CD4-positive, alpha-beta T cell treated with Interleukin-15 for 4 hours (primary cell): Measurements from ENCODE around the gene ARHGDIB.

ENCODE experiments used
- DNase-seq: peaks from one replicate; pipeline ENCODE4 v3.0.0-alpha.2; 2020; ENCODE audit warnings: low spot score

Gene ARHGDIB

DNA sequence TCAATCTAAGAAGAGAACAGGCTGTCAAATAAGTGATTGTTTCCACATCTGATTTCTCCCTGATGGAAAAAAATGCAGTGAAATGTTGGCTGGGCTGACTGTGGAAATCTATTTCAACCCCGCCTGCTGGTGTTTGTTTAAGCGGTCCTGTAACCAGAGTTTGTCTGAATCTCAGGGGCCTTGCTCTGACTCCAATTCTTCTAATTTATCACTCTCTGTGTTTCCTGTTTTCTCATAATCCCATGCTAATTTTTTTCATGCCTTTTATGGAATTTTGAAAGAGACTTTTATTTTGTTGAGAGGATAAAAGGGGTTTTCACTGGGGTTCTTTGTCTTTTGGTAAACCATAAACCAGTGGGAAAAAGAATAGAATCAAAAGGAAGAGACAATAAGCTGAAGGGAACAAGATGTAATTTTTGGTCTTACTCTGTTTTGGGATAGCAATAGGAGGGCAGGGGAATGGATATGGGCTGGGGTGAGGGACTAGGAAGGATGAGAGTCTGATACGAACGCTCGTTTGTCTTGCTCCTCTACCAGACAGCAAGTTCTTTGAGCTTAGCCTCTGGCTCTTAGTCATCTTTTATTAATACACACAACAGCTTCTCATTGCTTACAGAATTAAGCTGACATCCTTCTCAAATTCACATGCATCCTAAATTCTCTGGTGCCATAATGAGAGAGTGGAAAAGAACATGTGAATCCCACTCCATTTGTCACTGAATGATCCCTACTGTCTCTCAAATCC, 67.7 kb downstream of the ARHGDIB start:
- DNase-seq: no peak

DNA sequence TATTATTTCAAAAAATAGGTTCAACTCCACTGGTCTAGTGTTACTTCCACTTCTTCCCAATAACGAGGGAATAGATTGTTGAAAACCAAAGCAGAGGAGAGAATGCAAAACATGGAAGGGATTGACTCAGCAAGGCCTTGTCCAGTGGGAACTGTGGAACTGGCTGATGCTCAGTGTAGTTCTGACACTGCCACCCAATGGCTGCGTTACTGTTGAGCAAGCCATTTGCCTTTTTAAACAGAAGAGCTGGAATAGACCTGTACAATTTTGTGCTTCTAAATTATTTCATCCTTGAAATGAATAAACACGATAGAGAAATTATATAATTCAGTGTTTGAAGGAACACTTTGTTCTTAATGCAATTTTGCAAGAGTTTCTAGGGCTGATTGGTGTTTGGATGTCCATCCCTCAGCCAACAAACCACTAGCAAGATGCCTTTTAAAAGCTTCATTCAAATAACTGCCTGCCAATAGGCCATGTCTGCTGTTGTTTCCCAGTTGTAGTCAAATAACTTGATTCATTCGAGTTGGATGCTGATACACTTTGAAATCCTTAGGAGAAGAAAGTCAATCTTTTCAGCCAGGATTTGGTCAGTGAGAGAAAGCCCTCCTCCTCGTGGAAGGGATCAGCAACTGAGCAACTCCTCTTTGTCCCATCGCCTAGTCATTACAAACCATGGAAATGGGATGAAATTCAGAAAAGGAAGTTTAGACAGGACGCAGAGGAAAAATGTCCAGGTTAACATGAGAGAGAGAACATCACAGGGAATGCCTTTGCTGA, 68.5 kb downstream of the ARHGDIB start:
- no peak for DNase-seq
